LHCN-M2 (cell line): ENCODE measurements around the gene GALNTL6. TPM values are rescaled to one million over a fixed set of nuclear protein-coding genes. Genes with fewer than 3 reads are reported as not detected.
A peak's percentile ranks its signal among the peaks of the same experiment; 100 is the strongest.

Experiments
- DNase-seq: peaks from one replicate; pipeline ENCODE4 v3.0.0-alpha.2; 2012; ENCODE audit warnings: low read depth
- total RNA-seq: library from RNA; depleted of rRNA; stranded (reverse); fragments of >200 nt; gene quantifications from 2 replicates; pipeline ENCODE4 v1.2.3, GENCODE V29; 2014

GALNTL6 gene
- total RNA-seq, 1 experiment from 2014 or later = 0.06 TPM

DNA sequence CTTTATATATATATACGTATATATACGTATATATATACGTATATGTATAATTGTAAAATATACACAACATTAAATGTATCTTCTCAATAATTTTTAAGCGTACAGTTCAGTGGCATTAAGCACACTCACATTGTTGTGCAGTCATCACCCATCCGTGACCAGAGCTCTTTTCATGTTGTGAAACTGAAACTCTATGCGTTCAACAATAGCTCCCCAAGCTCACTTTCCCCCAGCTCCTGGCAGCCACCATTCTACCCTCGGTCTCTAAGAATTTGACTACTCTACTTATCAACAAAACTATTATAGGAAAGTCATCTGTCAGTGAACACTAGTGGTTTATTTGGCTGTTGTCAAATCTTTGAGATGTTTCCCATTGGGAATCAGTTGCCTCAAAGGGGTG lies 733.6 kb downstream of the GALNTL6 start:
- DNase-seq = no peak

GRCh38 chr4:172547724-172548123 lies 734.5 kb downstream of the GALNTL6 start:
- DNase-seq = no peak

DNA sequence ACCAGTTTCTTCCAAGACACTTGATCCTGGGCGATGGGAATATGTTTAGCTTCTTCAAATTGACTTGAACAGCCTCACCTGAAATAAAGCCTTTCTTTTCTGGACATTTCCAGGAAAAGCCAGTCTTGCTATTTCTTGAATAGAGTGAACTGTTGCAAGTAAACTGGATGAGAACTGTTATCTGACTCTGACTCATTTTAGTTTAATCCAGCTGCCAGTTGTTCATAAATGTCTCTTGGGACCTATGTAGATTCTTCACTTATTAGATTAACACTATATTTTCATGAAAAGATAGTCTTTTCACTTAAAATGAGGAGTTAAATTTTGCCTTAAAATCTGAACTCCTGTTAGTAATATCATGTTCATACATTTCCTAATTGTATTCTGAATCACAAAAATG lies 740.0 kb downstream of the GALNTL6 start:
- DNase-seq = peak; percentile 70

GRCh38 chr4:172554588-172554987 lies 741.4 kb downstream of the GALNTL6 start:
- DNase-seq = peak; percentile 72

- DNase-seq = no peak
These were observed 742.5 kb downstream of the GALNTL6 start for GRCh38 chr4:172555725-172556124.

- DNase-seq = peak; percentile 13
These were observed 760.7 kb downstream of the GALNTL6 start for GRCh38 chr4:172573899-172574298.

DNA sequence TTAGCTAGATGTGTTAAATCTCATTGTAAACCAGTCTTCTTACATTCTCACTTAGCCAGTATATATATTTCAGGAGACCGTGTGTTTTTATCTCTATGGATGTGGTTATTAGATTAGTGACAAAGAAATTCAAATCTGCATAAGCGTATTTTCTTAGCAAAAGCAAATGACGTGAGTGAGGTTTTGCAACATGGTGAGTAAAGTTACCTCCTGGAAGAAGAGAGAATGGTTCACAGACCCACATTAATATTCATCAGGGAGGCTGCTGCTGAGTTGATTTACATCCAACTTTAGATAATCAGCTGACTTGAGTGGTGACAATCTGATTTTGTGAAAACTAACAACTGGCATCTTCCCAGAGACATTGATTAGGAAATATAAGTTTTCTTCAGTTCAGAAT lies 765.5 kb downstream of the GALNTL6 start:
- no peak for DNase-seq

GRCh38 chr4:172584816-172585215 lies 771.6 kb downstream of the GALNTL6 start:
- DNase-seq = no peak

DNA sequence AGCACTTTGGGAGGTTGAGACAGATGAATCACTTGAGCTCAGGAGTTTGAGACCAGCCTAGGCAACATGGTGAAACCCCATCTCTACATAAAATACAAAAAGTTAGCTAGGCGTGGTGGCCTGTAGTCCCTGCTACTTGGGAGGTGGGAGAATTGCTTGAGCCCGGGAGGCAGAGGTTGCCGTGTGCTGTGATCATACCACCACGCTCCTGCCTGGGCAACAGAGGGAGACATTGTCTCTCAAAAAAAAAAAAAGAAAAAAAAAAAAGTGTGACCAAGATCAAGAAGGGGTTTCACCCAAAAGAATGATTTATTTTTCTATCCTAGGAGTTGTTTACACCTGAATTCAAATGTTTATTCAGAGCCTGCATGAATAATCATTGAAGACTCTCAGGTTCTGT lies 783.0 kb downstream of the GALNTL6 start:
- DNase-seq = no peak

DNA sequence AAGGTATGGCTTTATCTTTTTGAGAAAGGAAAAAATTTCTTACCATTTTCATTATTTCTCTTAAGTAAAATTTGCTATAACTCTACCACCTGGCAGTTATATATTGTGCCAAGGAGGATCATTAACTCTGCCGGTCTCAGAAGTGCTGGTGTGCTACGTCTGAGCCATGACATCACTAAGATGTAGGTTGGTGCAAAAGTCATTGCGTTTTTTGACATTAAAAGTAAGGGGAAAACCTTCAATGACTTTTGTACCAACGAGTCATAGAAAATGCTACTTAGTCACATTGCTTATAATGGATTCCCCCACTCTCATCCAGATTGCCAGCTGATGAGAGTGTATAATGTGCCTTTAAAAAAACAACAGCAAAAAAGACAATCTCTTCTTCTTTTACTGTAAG lies 786.4 kb downstream of the GALNTL6 start:
- peak; percentile 27 for DNase-seq

- no peak for DNase-seq
These were observed 788.0 kb downstream of the GALNTL6 start for GRCh38 chr4:172601195-172601594.

DNA sequence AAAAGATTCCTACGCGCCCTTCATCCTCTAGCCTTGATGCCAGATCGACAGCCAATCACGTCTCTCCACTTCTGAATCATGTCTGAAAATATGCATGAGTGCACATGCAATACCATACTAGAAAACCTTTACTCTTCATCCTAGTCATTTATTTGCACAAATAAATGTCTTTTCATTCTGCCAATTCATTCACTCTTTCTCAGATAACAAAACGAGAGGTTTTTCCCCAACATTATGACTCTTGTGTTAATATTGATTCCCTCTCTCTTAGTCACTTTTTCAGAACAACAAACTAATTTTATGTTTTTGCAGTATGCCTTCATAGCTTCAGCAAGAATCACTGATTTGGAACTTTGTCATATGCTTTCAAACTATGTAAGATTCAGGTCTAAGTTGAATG lies 806.0 kb downstream of the GALNTL6 start:
- DNase-seq = no peak

DNA sequence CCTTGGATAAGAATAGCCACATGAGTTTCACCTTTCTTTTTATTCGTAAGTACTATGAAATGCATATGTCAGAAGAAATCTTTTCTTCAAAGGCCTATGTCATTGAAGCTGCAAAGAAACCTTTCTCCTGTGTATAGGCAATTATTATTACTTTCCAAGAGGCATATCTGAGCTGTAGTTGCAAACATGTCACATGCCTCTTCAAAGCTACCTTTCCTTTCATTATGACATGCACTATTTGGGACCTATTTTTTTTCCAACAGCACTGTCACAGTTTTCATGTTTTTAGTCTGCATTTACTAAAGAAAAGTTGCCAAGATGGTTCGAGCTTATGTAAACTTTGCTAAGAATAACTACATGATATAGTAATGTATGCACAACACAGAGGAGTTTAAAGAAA lies 806.6 kb downstream of the GALNTL6 start:
- DNase-seq = no peak

DNA sequence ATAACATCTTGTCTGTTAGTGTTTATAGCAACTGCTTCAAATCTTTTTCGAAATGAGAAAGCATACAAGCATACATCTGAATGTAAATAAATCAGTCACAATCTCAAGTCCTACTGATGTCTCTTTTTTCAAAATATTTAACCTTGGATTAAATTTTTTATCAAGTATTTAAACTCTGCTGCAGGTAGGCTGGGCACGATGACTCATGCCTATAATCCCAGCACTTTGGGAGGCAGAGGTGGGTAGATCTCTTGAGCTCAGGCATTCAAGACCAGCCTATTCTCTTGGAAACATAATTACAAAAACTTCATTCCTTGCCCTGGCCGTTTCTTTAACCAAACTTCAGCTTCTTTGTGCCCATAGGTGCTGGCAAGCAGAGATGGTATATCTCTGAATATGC lies 815.1 kb downstream of the GALNTL6 start:
- no peak for DNase-seq

GRCh38 chr4:172630280-172630679 lies 817.1 kb downstream of the GALNTL6 start:
- DNase-seq = no peak

DNA sequence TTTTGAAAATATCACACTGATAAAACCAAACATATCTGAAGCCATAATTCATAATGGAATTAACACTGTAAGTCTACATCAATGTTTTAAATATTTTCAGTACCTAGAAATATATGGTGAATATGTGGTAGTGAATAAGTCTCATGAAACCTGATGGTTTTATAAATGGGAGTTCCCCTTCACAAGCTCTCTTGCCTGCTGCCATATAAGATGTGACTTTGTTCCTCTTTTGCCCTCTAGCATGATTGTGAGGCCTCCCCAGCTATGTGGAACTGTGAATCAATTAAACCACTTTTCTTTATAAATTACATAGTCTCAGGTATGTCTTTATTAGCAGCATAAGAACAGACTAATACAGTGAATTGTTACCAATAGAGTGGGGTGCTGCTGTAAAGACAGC lies 818.6 kb downstream of the GALNTL6 start:
- DNase-seq = no peak

DNA sequence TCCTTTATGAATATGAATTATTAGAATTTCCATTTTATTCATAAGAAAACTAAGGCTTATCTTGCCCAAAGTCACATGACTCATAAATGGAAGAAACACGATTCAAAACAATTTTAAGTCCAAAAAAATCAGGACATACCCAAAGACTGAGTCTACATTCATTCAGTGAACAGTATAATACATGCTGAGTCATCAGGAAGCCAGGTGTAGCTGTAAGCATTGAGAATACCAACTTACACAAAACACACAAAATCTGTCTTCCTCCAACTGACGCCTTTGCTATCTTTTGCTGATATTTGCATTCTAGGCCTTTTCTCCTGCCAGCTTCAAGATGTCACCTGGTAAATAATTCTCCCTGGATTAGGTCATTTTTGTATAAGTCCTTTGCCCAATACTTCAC lies 835.3 kb downstream of the GALNTL6 start:
- DNase-seq = peak; percentile 68

DNA sequence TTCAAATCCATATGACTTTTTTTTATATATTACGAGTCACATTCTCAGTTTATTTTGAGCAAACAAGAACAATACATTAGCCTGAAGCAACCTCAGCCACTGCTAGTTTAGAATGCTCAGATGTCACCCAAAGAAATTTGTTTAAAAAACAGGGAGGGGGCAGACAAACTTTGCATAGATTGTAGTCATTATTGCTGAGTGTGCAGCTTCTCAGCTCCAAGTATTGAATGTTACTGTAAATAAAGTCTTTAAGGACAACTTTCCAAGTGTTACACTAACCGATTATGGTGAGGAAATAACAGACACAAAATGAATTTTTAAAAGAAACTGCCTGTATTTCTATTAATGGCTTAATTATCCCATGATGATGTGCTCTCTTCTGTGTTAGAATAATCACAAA lies 835.9 kb downstream of the GALNTL6 start:
- DNase-seq = no peak

GRCh38 chr4:172650758-172651530 lies 837.7 kb downstream of the GALNTL6 start:
- peak; percentile 43 for DNase-seq

- no peak for DNase-seq
These were observed 838.8 kb downstream of the GALNTL6 start for GRCh38 chr4:172651961-172652360.

- DNase-seq = no peak
These were observed 839.2 kb downstream of the GALNTL6 start for GRCh38 chr4:172652369-172652768.

DNA sequence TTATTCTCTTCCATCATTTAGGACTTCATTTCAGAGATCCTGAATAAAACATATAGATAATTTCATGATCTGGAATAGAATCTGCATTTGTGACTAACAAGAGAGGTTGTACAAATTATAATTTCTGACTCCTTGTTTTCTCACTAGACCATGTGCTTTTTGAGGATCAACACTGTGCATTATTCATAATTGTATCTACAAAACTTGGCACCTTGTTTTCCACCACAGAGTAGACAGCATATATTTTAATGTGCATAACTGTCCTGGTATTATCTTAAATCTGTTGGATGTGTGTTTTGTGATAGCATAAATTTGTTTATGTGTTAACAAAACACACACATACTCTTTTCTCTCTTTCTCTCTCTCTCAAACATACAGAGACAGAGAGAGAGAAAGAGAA lies 840.5 kb downstream of the GALNTL6 start:
- no peak for DNase-seq

DNA sequence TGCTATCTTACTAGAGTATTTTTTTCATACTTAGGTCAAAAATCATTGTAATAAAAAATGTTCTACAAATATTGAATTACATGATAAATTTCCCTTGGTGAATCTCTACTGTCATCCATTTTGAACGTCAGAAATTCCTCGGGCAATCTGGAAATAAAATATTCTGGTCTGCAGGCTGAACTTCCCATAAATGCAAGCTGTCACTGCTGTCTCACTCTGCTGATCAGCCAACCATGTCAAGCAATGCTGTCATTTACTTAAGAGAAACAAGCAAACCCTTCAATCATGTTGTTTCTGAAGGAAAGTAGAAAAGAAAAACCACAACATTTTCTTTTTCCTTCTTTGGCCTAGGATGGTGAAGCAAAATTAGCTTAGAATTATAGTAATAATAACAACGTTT lies 841.3 kb downstream of the GALNTL6 start:
- no peak for DNase-seq

- DNase-seq = no peak
These were observed 842.9 kb downstream of the GALNTL6 start for GRCh38 chr4:172656055-172656454.
